Measurements from ENCODE around the gene CDX2.

DNA sequence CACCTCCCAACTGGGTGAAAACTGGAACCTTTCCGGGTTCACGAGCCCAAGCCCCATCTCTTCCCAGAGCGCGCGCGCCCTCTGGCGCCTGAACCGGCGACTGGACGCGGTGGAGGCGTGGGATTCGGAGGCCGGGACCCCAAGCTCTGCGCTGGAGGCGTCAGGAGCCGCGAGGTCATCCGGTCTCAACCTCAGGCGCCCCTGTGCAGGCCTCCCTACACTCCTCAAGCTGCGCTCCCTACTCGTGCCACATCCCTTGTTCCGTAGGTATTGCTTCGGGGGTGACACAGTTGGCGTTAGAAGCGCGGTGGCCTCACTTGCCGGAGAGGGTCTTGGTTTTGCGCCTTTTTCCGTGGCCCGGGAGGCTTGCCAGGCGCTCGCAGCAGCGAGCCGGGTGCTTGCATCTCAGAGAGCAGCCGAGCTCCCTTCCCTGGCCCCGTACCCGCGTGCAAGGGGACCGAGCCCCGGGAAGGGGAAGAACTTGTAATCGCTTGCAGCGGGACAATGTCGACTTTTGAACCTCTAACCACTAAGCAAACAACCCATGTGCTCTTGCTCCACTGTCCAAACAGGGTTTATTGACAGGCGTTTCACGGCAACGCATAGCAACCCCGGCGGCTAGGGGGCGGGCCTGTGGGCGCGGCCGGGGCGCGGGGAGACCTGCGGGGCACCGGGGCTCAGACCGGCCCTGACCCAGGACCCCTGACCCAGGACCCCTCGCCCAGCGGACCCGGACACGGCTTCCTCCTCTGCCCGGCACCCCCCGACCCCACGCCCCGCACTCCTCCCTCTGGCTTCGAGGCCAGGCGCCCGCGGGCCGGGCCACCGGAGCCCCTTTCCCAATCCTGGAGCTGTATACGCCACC, 8.5 kb downstream of the CDX2 start:
- TF ChIP-seq GATA2 (IDR thresholded peaks at IDR 0.05; ENCODE audit: low read depth, low read length) (no peak), GATA3 (IDR thresholded peaks at IDR 0.05; ENCODE audit: low read depth, low read length) (no peak)
